H1 (cell line): ENCODE data around the gene PRR23E. TPM values are rescaled to one million over a fixed set of nuclear protein-coding genes. Genes with fewer than 3 reads are reported as not detected.

Source experiments
- CTCF ChIA-PET: fragments of 300-600 bp; sonication (Branson Sonifier 250); formaldehyde crosslinking; loops from one replicate; lab custom pipeline; 2021; ENCODE audit not compliant: partially characterized antibody; lab: Charles Lee
- POLR2A ChIA-PET: fragments of 300-600 bp; sonication (Branson Sonifier 250); formaldehyde crosslinking; loops from one replicate; lab custom pipeline; 2021; ENCODE audit warnings: inconsistent platforms; ENCODE audit not compliant: partially characterized antibody; lab: Charles Lee
- DNase-seq, 2 experiments: peaks; one replicate each; pipeline versions ENCODE4 v3.0.0 to v3.0.0-alpha.2; 2010 to 2022; ENCODE audit warnings: low spot score in 2 of 2, low read depth in 1 of 2, mixed read lengths in 1 of 2
- FAIRE-seq: peaks from 2 replicates; lab custom pipeline; 2011; peaks lifted over from hg19 to GRCh38; lab: Jason Lieb, UNC
- H2AFZ ChIP-seq: 2 replicates; pipeline ENCODE4 v1.8.1; 2012; ENCODE audit warnings: low read length, inconsistent platforms
- H2AK5ac ChIP-seq: 2 replicates; pipeline ENCODE4 v1.6.1; 2013; ENCODE audit warnings: low read depth, low read length
- H2BK120ac ChIP-seq: replicated peaks from 2 replicates; pipeline ENCODE3; 2013; ENCODE audit warnings: low read depth, low read length, inconsistent platforms
- H2BK12ac ChIP-seq: 2 replicates; pipeline ENCODE4 v1.6.1; 2013; ENCODE audit warnings: low read depth, low read length
- H2BK15ac ChIP-seq: 2 replicates; pipeline ENCODE4 v1.6.1; 2013; ENCODE audit warnings: low read length
- H2BK20ac ChIP-seq: 2 replicates; pipeline ENCODE4 v1.6.1; 2013; ENCODE audit warnings: low read length
- H2BK5ac ChIP-seq: 2 replicates; pipeline ENCODE4 v1.6.1; 2013; ENCODE audit warnings: low read depth, low read length
- H3K14ac ChIP-seq: 2 replicates; pipeline ENCODE4 v1.6.1; 2013; ENCODE audit warnings: inconsistent platforms; ENCODE audit not compliant: insufficient read length
- H3K18ac ChIP-seq: 2 replicates; pipeline ENCODE4 v1.6.1; 2013; ENCODE audit warnings: low read length; ENCODE audit errors: extremely low read depth
- H3K23ac ChIP-seq: 2 replicates; pipeline ENCODE4 v1.6.1; 2013; ENCODE audit warnings: inconsistent platforms; ENCODE audit not compliant: insufficient read length
- H3K23me2 ChIP-seq: 2 replicates; pipeline ENCODE4 v1.6.1; 2013; ENCODE audit warnings: low read depth, low read length
- H3K27ac ChIP-seq: 2 replicates; pipeline ENCODE4 v1.6.1; 2011; ENCODE audit warnings: low read depth, low read length, inconsistent platforms
- H3K27me3 ChIP-seq, 4 experiments: replicated peaks in 1 of 4; 1 replicate in 1 of 4; 2 replicates in 3 of 4; pipeline versions ENCODE4 v1.6.1 to v1.8.1; 2011 to 2013; ENCODE audit warnings: low read length in 3 of 4, mild to moderate bottlenecking in 3 of 4, inconsistent platforms in 2 of 4, mixed read lengths in 2 of 4, moderate library complexity in 1 of 4; ENCODE audit not compliant: control insufficient read depth in 3 of 4, insufficient read depth in 3 of 4; ENCODE audit errors: extremely low read depth in 1 of 4
- H3K36me3 ChIP-seq, 4 experiments: 2 replicates each; pipeline versions ENCODE4 v1.6.1 to v1.8.1; 2011 to 2013; ENCODE audit warnings: mild to moderate bottlenecking in 4 of 4, low read length in 3 of 4, moderate library complexity in 2 of 4, control low read depth in 1 of 4, inconsistent platforms in 1 of 4; ENCODE audit not compliant: insufficient read depth in 4 of 4, control insufficient read depth in 2 of 4
- H3K4ac ChIP-seq: replicated peaks from 2 replicates; pipeline ENCODE3; 2013; ENCODE audit warnings: low read length, low read depth, mixed read lengths, inconsistent platforms; ENCODE audit not compliant: insufficient read length
- H3K4me1 ChIP-seq, 4 experiments: replicated peaks in 1 of 4; 1 replicate in 1 of 4; 2 replicates in 3 of 4; pipeline versions ENCODE4 v1.6.1 to v1.8.1; 2011 to 2013; ENCODE audit warnings: low read length in 3 of 4, inconsistent platforms in 2 of 4, mixed read lengths in 1 of 4; ENCODE audit not compliant: insufficient read depth in 4 of 4, control insufficient read depth in 3 of 4
- H3K4me2 ChIP-seq, 2 experiments: 2 replicates each; pipeline versions ENCODE4 v1.6.1 to v1.8.1; 2011 to 2013; ENCODE audit warnings: low read depth in 2 of 2, low read length in 2 of 2, control low read depth in 1 of 2, inconsistent platforms in 1 of 2, mild to moderate bottlenecking in 1 of 2; ENCODE audit not compliant: insufficient read depth in 1 of 2
- H3K4me3 ChIP-seq, 4 experiments: fragments of 200-600, 300-600 bp in 1 of 4; sonication (generic), shearing (Covaris generic), sonication (Bioruptor Twin) in 1 of 4; 2 replicates each; pipeline versions ENCODE4 v1.5.1 to v1.8.1; 2011 to 2016; ENCODE audit warnings: low read length in 4 of 4, low read depth in 3 of 4, control low read depth in 2 of 4, inconsistent platforms in 2 of 4, mild to moderate bottlenecking in 2 of 4, mixed read lengths in 1 of 4, moderate library complexity in 1 of 4; ENCODE audit not compliant: insufficient read depth in 2 of 4; ENCODE audit errors: extremely low read depth in 1 of 4
- H3K56ac ChIP-seq: replicated peaks from 2 replicates; pipeline ENCODE3; 2013; ENCODE audit warnings: low read depth, mild to moderate bottlenecking, mixed read lengths, low read length, inconsistent platforms; ENCODE audit not compliant: insufficient read length
- H3K79me1 ChIP-seq: 2 replicates; pipeline ENCODE4 v1.6.1; 2013; ENCODE audit warnings: low read depth, low read length, control low read depth
- H3K79me2 ChIP-seq, 2 experiments: 2 replicates each; pipeline versions ENCODE4 v1.6.1 to v1.8.1; 2012 to 2013; ENCODE audit warnings: low read length in 2 of 2, mild to moderate bottlenecking in 2 of 2, inconsistent platforms in 1 of 2; ENCODE audit not compliant: insufficient read depth in 2 of 2, control insufficient read depth in 1 of 2
- H3K9ac ChIP-seq, 4 experiments: replicated peaks in 1 of 4; 1 replicate in 1 of 4; 2 replicates in 3 of 4; pipeline versions ENCODE4 v1.6.1 to v1.8.1; 2011 to 2013; ENCODE audit warnings: low read depth in 3 of 4, low read length in 3 of 4, control low read depth in 2 of 4, mild to moderate bottlenecking in 2 of 4, moderate library complexity in 2 of 4, inconsistent platforms in 1 of 4; ENCODE audit errors: extremely low read depth in 1 of 4
- H3K9me3 ChIP-seq, 2 experiments: 2 replicates each; pipeline versions ENCODE4 v1.6.1 to v1.8.1; 2012 to 2013; ENCODE audit warnings: mild to moderate bottlenecking in 2 of 2, moderate library complexity in 2 of 2, control low read depth in 1 of 2, inconsistent platforms in 1 of 2, low read depth in 1 of 2, low read length in 1 of 2, mixed read lengths in 1 of 2; ENCODE audit not compliant: insufficient read depth in 2 of 2
- H4K20me1 ChIP-seq, 2 experiments: replicated peaks in 1 of 2; 2 replicates each; pipeline versions ENCODE3 to v1.8.1; 2011 to 2013; ENCODE audit warnings: inconsistent platforms in 2 of 2, low read length in 2 of 2, mild to moderate bottlenecking in 1 of 2; ENCODE audit not compliant: insufficient read depth in 2 of 2, control insufficient read depth in 1 of 2
- H4K5ac ChIP-seq: 2 replicates; pipeline ENCODE4 v1.6.1; 2013; ENCODE audit warnings: low read length, low read depth, mixed read lengths, inconsistent platforms; ENCODE audit not compliant: insufficient read length
- H4K8ac ChIP-seq: 2 replicates; pipeline ENCODE4 v1.8.0; 2013; ENCODE audit warnings: mild to moderate bottlenecking, moderate library complexity, low read length, inconsistent platforms; ENCODE audit not compliant: insufficient read depth; ENCODE audit errors: extremely low read depth
- H4K91ac ChIP-seq: replicated peaks from 2 replicates; pipeline ENCODE3; 2013; ENCODE audit warnings: low read length, mixed read lengths, inconsistent platforms; ENCODE audit not compliant: insufficient read length
- BRCA1 ChIP-seq: IDR thresholded peaks from 2 replicates; pipeline ENCODE4 v1.6.1; 2012; ENCODE audit warnings: low read depth, low read length, improper control_type of control experiment
- CTBP2 ChIP-seq: IDR thresholded peaks from 2 replicates; pipeline ENCODE4 v1.7.0; 2011; ENCODE audit warnings: borderline replicate concordance, mild to moderate bottlenecking, moderate library complexity, mixed read lengths, low read length; ENCODE audit not compliant: insufficient read depth, insufficient read length
- NRF1 ChIP-seq: IDR thresholded peaks from 2 replicates; pipeline ENCODE4 v1.6.1; 2011; ENCODE audit warnings: mild to moderate bottlenecking, low read depth, low read length, improper control_type of control experiment
- SRF ChIP-seq: IDR thresholded peaks from 2 replicates; pipeline ENCODE4 v1.6.1; 2011; ENCODE audit warnings: mild to moderate bottlenecking, low read depth, low read length, moderate library complexity
- WGBS, 2 experiments: shearing (Covaris generic) in 1 of 2; methylation state at CpG; one replicate each; pipeline versions ENCODE4 v1.1.6 to v1.1.7; 2013 to 2015; ENCODE audit warnings: low lambda C conversion rate in 2 of 2, mixed read lengths in 2 of 2, inconsistent platforms in 1 of 2, low coverage in 1 of 2, missing lambda C conversion rate in 1 of 2; ENCODE audit not compliant: insufficient replicate concordance in 2 of 2, insufficient coverage in 1 of 2, insufficient read length in 1 of 2; ENCODE audit errors: extremely low coverage in 1 of 2, missing lambda C conversion rate in 1 of 2; 5-methylcytosine and 5-hydroxymethylcytosine counted together
- polyA plus RNA-seq, 7 experiments: library from polyadenylated mRNA; depleted of rRNA in 3 of 7; stranded (reverse) in 5 of 7; unstranded in 2 of 7; fragments of >200 nt in 5 of 7; fragments of 200-250 nt in 2 of 7; gene quantifications; 1 replicate in 5 of 7; 2 replicates in 1 of 7; 4 replicates in 1 of 7; pipeline versions ENCODE4 v1.2.1 to v1.2.3, GENCODE V29; 2011 to 2013; ENCODE audit warnings: missing spikeins in 2 of 7, mixed read lengths in 2 of 7
- total RNA-seq: library from RNA; stranded (reverse); fragmentation: NEBNext Ultra II Directional; extraction: Animal tissue kit (Norgen Biotek cat#: 25700); gene quantifications from 2 replicates; pipeline ENCODE4 v1.2.1, GENCODE V29; 2021

PRR23E gene
- total and polyA plus RNA-seq, 2 of the 8 experiments (the other 6 are each of a cell fraction or from before 2014, with no cell fraction given), result not detected

DNA sequence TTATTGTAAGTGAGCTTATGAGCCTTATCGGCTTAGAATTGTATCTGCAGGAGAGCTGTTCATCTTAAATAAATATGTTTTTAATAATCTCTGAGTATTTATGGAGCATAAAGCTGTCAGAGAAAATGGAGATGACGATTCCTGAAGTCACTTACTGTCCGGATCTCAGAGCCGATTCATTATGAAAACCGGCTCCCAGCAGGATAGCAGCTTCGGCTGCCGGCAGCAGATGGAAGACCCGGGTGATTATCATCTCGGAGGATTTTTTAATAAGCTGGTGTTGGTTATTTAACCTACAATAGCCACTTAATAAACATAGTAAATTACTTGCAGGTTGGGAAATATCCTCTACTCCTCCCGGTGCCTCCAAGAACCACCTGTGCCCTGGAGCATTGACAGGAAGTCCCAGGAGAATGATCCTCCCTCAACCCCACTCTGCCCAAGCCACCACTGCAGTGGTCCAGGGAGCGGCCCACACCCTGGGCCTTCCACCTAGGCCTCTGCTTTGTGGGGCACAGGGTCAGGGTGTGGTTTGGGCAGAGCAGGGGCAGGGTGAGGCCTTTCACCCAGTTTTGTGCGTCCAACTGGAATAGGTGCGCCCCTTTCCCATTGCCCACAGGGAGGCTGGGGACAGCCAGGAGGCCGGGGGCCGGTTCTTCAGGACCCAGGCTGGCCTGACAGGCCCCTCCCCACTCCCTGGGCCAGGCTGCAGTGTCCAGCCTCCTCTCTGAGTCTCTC, 42.2 kb upstream of the PRR23E start:
- H3K4me2 ChIP-seq, result no peak overlapping the region
- no peak overlapping the region for H3K18ac ChIP-seq
- ChIA-PET POLR2A (no interaction called here), CTCF (interaction anchor here (0.7 to 1.8 kb wide), 5 partner anchors 17 to 278 kb away, joined by 3 to 7 read pairs (median 3); no protein-coding TSS in a partner anchor)
- no peak overlapping the region for H4K5ac ChIP-seq
- no peak overlapping the region for H2BK5ac ChIP-seq
- H3K23ac ChIP-seq, result no peak overlapping the region
- no peaks in the 10 kb centered on the region for H3K4me1 ChIP-seq
- no peak overlapping the region for H3K4ac ChIP-seq
- H2BK120ac ChIP-seq, result no peak overlapping the region
- H2BK12ac ChIP-seq, result no peak overlapping the region
- H3K79me2 ChIP-seq, result no peaks in the 10 kb centered on the region
- 0 out of 2 replicates have a peak, but pooled peaks cover 2% of the 10 kb centered on the region for H3K79me1 ChIP-seq
- 95% methylated on average over 15 of the region's 15 CpGs; no CpG with 5 or more reads in 1 of the 2 experiments for WGBS, 2 experiments
- H4K20me1 ChIP-seq, result peaks cover 0 to 12% of the 10 kb centered on the region in 2 experiments
- FAIRE-seq (no peak), DNase-seq (no peak)
- H2BK20ac ChIP-seq, result no peak overlapping the region
- no peak overlapping the region for H2AFZ ChIP-seq
- H3K14ac ChIP-seq, result no peak overlapping the region
- no peak overlapping the region for H3K27ac ChIP-seq
- TF ChIP-seq BRCA1, result no peak
- no peak for TF ChIP-seq SRF
- no peak for TF ChIP-seq NRF1
- TF ChIP-seq CTBP2, result no peak
- no peaks in the 10 kb centered on the region; a peak in 1 of 8 replicates for H3K36me3 ChIP-seq
- no peak overlapping the region for H2AK5ac ChIP-seq
- H3K27me3 ChIP-seq, result no peaks in the 10 kb centered on the region
- no peak overlapping the region for H2BK15ac ChIP-seq
- no peak overlapping the region for H4K91ac ChIP-seq
- peaks cover 0 to 10% of the 10 kb centered on the region in 2 experiments; a peak in 1 of 4 replicates for H3K9me3 ChIP-seq
- H3K23me2 ChIP-seq, result peaks cover 22% of the 10 kb centered on the region; the same call in 1 of the 2 replicates
- H3K9ac ChIP-seq, result no peak overlapping the region
- H3K4me3 ChIP-seq, result no peak overlapping the region
- no peak overlapping the region for H3K56ac ChIP-seq
- H4K8ac ChIP-seq, result no peak overlapping the region
